Gastrocnemius medialis (tissue), 4 donors: Measurements from ENCODE around the gene OR2F2. TPM values are rescaled to one million over a fixed set of nuclear protein-coding genes. Genes with fewer than 3 reads are reported as not detected.

ENCODE experiments used
- ATAC-seq, 2 donors: fragments of 150-250 bp; one replicate each; pipeline ENCODE4 v1.9.1; 2016
- DNase-seq, 2 donors: peaks; one replicate each; pipeline ENCODE4 v3.0.0-alpha.2; 2019
- H3K27ac ChIP-seq, 4 donors: fragments of 200-600 bp; sonication (generic); 1 replicate in 1 of 4; 2 replicates in 3 of 4; pipeline ENCODE4 v1.5.1; 2016 to 2018; ENCODE audit warnings: mild to moderate bottlenecking in 2 of 4, moderate library complexity in 1 of 4
- H3K27me3 ChIP-seq, 3 donors: fragments of 200-600 bp; sonication (generic) in 2 of 3; 1 replicate in 1 of 3; 2 replicates in 2 of 3; pipeline versions ENCODE4 v1.5.1 to v1.6.0; 2016 to 2019; ENCODE audit warnings: mild to moderate bottlenecking in 1 of 3, moderate library complexity in 1 of 3
- H3K36me3 ChIP-seq, 2 donors: fragments of 200-600 bp; sonication (generic) in 1 of 2; one replicate each; pipeline ENCODE4 v1.5.1; 2017 to 2018
- H3K4me1 ChIP-seq, 2 donors: fragments of 200-600 bp; sonication (generic) in 1 of 2; one replicate each; pipeline ENCODE4 v1.5.1; 2016 to 2017; ENCODE audit warnings: mild to moderate bottlenecking in 2 of 2
- H3K4me3 ChIP-seq, 4 donors: fragments of 200-600 bp; sonication (generic) in 3 of 4; 1 replicate in 1 of 4; 2 replicates in 3 of 4; pipeline ENCODE4 v1.5.1; 2016 to 2019; ENCODE audit warnings: mild to moderate bottlenecking in 2 of 4
- H3K9me3 ChIP-seq, 3 donors: fragments of 200-600 bp; sonication (generic) in 2 of 3; 1 replicate in 1 of 3; 2 replicates in 2 of 3; pipeline ENCODE4 v1.5.1; 2016 to 2019
- POLR2A ChIP-seq, 2 donors: fragments of 450-650 bp; IDR thresholded peaks; one replicate each; pipeline ENCODE4 v1.6.1; 2017; ENCODE audit warnings: antibody characterized with exemption in 2 of 2, mild to moderate bottlenecking in 2 of 2, moderate library complexity in 2 of 2
- in situ Hi-C, 4 donors: fragments of 200-750 bp; cut with MboI; loops; one replicate each; pipeline versions ENCODE4 v1.15.0 to v1.8.0; 2017; ENCODE audit warnings: low sequenced_read_pairs in 4 of 4
- intact Hi-C: fragments of 100-400 bp; cut with DNase I; formaldehyde crosslinking; loops from one replicate; pipeline ENCODE4 v1.15.1; 2023; ENCODE audit warnings: low total_unique reads
- total RNA-seq, 4 donors: library from RNA; depleted of rRNA; stranded (reverse); fragments of >200 nt; gene quantifications; one replicate each; pipeline versions ENCODE4 v1.1.0 to v1.2.3, GENCODE V29; 2016
- TF ChIP-seq, protein P1 (sequence below), 5 experiments: fragments of 450-650 bp in 3 of 5; fragments of 200-600 bp in 2 of 5; sonication (generic) in 2 of 5; IDR thresholded peaks in 4 of 5; conservative IDR thresholded peaks in 1 of 5; 1 replicate in 4 of 5; 2 replicates in 1 of 5; pipeline ENCODE4 v1.5.1; 2016 to 2019; ENCODE audit warnings: antibody characterized with exemption in 5 of 5, mild to moderate bottlenecking in 3 of 5, moderate library complexity in 3 of 5

The OR2F2 gene
- total RNA-seq, 4 donors from 2014 or later, result not detected

DNA sequence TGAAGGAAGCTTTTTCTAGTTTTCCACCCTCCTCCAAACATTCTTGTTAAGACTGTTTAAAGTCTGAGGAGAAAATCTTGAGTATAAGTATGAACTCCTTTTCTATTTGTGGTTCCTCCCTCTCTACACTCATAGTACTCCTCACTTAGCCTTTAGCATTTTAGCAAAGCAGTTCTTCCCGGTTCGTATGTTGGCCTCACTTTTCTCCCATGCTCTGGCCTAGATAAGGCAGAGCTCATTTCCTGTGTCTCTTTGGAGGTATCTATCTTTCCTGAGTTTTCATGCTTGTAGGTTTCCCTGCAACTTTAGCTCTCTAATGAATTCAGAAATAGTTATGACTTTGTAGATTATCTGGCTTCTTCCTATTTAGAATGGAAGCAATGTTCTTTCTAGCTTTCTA is 13.7 kb downstream of the OR2F2 start:
- H3K4me1 ChIP-seq, result no peaks in the 10 kb centered on the region
- no peaks in the 10 kb centered on the region for H3K27me3 ChIP-seq
- ATAC-seq (no peak), DNase-seq (no peak)
- no peak overlapping the region for H3K4me3 ChIP-seq
- TF ChIP-seq, protein P1, sequence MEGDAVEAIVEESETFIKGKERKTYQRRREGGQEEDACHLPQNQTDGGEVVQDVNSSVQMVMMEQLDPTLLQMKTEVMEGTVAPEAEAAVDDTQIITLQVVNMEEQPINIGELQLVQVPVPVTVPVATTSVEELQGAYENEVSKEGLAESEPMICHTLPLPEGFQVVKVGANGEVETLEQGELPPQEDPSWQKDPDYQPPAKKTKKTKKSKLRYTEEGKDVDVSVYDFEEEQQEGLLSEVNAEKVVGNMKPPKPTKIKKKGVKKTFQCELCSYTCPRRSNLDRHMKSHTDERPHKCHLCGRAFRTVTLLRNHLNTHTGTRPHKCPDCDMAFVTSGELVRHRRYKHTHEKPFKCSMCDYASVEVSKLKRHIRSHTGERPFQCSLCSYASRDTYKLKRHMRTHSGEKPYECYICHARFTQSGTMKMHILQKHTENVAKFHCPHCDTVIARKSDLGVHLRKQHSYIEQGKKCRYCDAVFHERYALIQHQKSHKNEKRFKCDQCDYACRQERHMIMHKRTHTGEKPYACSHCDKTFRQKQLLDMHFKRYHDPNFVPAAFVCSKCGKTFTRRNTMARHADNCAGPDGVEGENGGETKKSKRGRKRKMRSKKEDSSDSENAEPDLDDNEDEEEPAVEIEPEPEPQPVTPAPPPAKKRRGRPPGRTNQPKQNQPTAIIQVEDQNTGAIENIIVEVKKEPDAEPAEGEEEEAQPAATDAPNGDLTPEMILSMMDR (IDR thresholded peaks at IDR 0.05 in 4 of 5, conservative IDR thresholded peaks at IDR 0.05 in 1 of 5), result no peak
- no peak for TF ChIP-seq POLR2A (IDR thresholded peaks at IDR 0.05)
- in situ Hi-C loops (no loop called here), intact Hi-C loops (no loop called here)
- no peaks in the 10 kb centered on the region for H3K9me3 ChIP-seq
- no peaks in the 10 kb centered on the region for H3K36me3 ChIP-seq
- no peak overlapping the region for H3K27ac ChIP-seq

DNA sequence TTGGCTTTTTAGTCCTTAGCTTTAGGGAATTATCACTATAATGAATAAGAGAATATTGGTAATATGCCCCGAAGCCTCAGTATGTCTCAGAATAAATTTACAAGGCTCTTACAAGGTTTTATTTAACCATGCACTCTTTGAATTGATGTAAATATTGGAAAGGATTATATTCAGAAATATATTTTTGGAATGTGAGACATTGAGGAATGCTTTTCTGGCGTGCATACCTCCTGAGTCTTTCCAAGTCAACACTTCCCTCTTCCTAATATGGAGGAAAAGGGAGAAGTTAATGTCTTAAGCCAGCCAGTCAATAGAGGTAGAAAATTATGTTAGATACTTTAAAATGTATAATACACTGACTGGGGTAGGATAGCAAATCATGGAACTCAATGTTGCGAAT is 18.4 kb downstream of the OR2F2 start:
- Histone ChIP-seq H3K4me1 (no peaks in the 10 kb centered on the region), H3K9me3 (no peaks in the 10 kb centered on the region), H3K36me3 (no peaks in the 10 kb centered on the region), H3K27ac (no peak overlapping the region), H3K4me3 (no peak overlapping the region), H3K27me3 (no peaks in the 10 kb centered on the region)
- in situ Hi-C loops, result no loop called here
- no peak for TF ChIP-seq POLR2A (IDR thresholded peaks at IDR 0.05)
- TF ChIP-seq, protein P1 (IDR thresholded peaks at IDR 0.05 in 4 of 5, conservative IDR thresholded peaks at IDR 0.05 in 1 of 5), result no peak
- intact Hi-C loops, result no loop called here
- ATAC-seq, result no peak
- DNase-seq, result no peak

DNA sequence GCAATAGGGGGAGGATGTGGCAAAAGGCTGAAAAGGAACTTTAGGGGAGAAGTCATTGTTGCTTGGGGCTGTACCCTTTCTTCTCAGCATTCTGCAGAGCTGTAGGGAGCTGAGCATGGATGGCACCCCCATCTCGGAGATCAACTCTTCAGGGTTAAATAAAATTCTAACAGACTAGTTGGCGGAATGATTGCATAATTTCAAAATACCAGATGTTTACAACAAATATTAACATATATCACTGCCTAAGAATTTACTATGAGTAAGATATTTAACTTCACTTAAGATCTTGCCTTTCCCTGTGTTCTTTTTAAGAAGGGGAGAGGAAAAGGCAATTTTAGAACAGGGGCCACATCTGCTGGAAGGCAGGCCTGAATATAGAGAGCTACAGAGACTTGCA is 19.1 kb downstream of the OR2F2 start:
- H3K4me1 ChIP-seq, result no peaks in the 10 kb centered on the region
- no peak overlapping the region for H3K4me3 ChIP-seq
- in situ Hi-C loops (no loop called here), intact Hi-C loops (no loop called here)
- TF ChIP-seq, protein P1 (IDR thresholded peaks at IDR 0.05 in 4 of 5, conservative IDR thresholded peaks at IDR 0.05 in 1 of 5), result no peak
- TF ChIP-seq POLR2A (IDR thresholded peaks at IDR 0.05), result no peak
- DNase-seq (no peak), ATAC-seq (no peak)
- no peaks in the 10 kb centered on the region for H3K27me3 ChIP-seq
- H3K9me3 ChIP-seq, result no peaks in the 10 kb centered on the region
- no peaks in the 10 kb centered on the region for H3K36me3 ChIP-seq
- no peak overlapping the region for H3K27ac ChIP-seq

DNA sequence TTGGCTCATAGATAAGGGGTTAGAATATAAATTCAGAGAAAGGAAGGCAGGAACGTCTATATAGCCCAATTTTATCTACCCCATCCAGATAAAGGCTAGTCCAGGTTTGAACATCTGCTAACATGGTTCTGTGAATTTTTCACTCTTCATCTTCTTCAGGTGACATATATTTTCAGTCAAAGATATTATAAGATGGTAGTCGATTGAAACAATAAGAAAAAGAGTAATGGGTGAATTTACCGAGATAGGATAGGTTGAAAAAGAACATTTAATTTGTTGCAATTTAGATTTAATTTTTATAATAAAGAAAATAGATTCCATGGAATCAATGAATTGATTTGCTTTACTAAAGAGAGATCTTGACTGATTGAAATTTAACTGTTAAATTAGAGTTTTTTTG is 19.5 kb downstream of the OR2F2 start, which contains the start of gene OR2F1:
OR2F1 (plus strand) TSS at position 301 of the 400 bp plus-strand sequence. CDS start 5,127 bp downstream, outside the sequence.
- TF ChIP-seq, protein P1 (IDR thresholded peaks at IDR 0.05 in 4 of 5, conservative IDR thresholded peaks at IDR 0.05 in 1 of 5), result no peak
- no peak for TF ChIP-seq POLR2A (IDR thresholded peaks at IDR 0.05)
- DNase-seq (no peak), ATAC-seq (no peak)
- no peaks in the 10 kb centered on the region for H3K4me1 ChIP-seq
- intact Hi-C loops (no loop called here), in situ Hi-C loops (no loop called here)
- H3K36me3 ChIP-seq, result no peaks in the 10 kb centered on the region
- no peaks in the 10 kb centered on the region for H3K27me3 ChIP-seq
- no peak within 1 kb of the TSS for H3K27ac ChIP-seq
- H3K9me3 ChIP-seq, result no peaks in the 10 kb centered on the region
- H3K4me3 ChIP-seq, result no peak within 1 kb of the TSS

DNA sequence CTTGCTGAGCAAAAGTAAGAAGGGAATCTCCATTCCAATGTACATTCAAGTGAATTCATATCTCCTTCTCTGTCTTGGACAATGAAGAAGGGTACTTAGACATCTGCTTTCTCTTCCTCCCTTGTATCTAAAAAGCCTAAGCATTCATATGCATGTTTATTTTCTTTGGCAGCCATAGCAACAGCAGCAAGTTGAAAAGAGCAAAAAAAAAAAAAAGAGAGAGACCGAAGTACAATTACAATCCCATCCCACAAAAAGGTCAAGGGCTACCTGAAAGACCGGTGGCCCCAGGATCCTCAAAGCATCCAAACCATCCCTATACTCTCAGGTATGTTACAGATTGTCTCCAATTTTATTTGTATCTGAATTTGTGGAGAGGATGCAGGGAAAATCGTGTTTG is 23.7 kb downstream of the OR2F2 start:
- DNase-seq, result no peak
- no peak overlapping the region for H3K27ac ChIP-seq
- intact Hi-C loops, result no loop called here
- in situ Hi-C loops, result no loop called here
- H3K36me3 ChIP-seq, result no peaks in the 10 kb centered on the region
- H3K4me3 ChIP-seq, result no peak overlapping the region
- TF ChIP-seq POLR2A (IDR thresholded peaks at IDR 0.05), result no peak
- H3K27me3 ChIP-seq, result no peaks in the 10 kb centered on the region
- no peak for ATAC-seq
- no peaks in the 10 kb centered on the region for H3K9me3 ChIP-seq
- no peaks in the 10 kb centered on the region for H3K4me1 ChIP-seq
